VCaP (cell line): ENCODE measurements around the gene EYA3.

Experiments
- H3K27ac ChIP-seq: fragments of 450-650 bp; 2 replicates; pipeline ENCODE4 v1.5.1; 2017
- CTCF ChIP-seq: fragments of 450-650 bp; conservative IDR thresholded peaks from 2 replicates; pipeline ENCODE4 v1.5.1; 2017; ENCODE audit warnings: mild to moderate bottlenecking, moderate library complexity

EYA3 gene

GRCh38 chr1:28130901-28131300, 42.5 kb upstream of the EYA3 start:
- H3K27ac ChIP-seq = no peak overlapping the region
- no peak for TF ChIP-seq CTCF

GRCh38 chr1:28129150-28129549, 40.7 kb upstream of the EYA3 start:
- no peak for TF ChIP-seq CTCF
- no peak overlapping the region for H3K27ac ChIP-seq

DNA sequence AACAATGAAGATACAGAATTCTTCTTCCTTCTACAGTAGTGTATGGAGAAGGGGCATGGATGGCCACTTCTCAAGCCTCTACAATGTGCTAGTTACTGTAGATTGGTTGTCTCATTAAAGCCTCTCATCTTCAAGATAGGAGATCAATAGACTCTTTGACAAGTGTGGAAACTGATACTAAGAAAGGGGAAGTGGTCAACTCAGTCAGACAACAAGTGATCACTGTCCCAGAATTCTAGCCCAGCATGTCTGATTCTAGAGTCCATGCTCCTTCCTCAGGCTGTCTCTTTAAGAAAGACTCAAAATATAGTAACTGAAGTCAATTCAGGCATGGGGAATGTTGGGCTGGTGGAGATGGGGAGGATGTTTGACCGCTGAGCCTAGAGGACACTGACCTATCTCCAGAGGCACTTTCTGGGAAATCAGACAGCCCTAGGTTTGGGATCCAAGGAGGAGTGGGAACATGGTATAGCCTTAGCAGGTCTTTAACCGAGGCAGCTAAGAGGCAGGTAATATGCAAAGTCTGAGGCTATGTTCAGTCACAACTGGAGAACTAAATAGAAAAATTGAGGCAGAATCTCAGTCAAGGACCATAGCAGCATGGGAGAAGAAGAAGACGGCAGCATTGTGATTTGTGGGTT, 39.3 kb upstream of the EYA3 start:
- H3K27ac ChIP-seq = no peak overlapping the region
- no peak for TF ChIP-seq CTCF

DNA sequence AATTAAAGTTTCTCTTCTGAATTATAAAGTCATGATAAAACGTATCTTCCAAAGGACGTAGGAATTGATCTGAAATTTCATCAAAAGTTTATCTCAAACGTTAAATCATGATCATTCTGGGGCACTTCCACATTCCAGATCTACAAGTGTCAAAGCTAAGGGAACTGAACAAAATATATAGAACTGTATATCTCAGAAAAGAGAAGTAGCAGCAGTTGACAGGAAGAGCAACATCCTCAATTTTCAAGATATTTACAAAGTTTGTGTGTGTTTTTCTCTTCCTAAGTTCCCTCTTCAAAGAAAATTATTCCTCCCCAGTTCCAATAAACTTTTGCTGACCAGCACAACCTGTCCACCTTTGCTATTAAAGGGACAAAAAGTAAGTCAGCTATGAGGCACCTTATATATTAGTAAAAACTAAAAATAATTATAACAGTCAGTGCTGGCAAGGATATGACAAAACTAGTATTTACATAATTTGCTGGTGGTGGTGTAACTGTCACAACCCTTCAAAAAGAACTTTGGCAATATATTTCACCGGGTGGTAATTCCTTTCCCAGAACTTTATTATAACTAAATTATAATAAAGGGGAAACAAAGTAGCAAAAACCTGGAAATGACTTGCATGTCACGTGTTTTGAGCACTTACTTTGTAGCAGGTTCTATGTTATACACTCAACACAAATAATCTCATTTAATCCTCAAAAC, 38.5 kb upstream of the EYA3 start:
- no peak overlapping the region for H3K27ac ChIP-seq
- no peak for TF ChIP-seq CTCF

GRCh38 chr1:28126212-28126611, 37.8 kb upstream of the EYA3 start:
- no peak for TF ChIP-seq CTCF
- H3K27ac ChIP-seq = no peak overlapping the region

GRCh38 chr1:28123461-28123961, 35.1 kb upstream of the EYA3 start:
- no peak overlapping the region for H3K27ac ChIP-seq
- TF ChIP-seq CTCF = no peak

DNA sequence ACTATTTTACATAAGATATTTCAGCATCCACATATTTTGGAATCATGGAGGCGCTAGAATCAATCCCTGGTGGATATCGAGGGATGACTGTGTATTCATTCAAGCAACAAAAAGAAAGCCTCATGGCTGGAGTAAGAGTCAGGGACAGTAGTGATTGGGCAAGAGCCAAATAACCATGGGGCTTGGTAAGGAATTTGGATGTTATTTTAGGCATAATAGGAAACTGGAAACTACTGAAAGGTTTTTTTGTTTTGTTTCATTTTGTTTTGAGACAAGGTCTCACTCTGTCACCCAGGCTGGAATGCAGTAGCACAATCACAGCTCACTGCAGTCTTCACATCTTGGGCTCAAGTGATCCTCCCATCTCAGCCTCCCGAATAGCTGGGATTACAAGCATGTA, 33.8 kb upstream of the EYA3 start:
- no peak for TF ChIP-seq CTCF
- H3K27ac ChIP-seq = no peak overlapping the region
